Neural progenitor cell (in vitro differentiated cells): Measurements from ENCODE around the gene SLC1A6. TPM values are rescaled to one million over a fixed set of nuclear protein-coding genes. Genes with fewer than 3 reads are reported as not detected.

Source experiments
- DNase-seq: peaks from one replicate; pipeline ENCODE4 v3.0.0-alpha.2; 2016; ENCODE audit warnings: low spot score
- H2AFZ ChIP-seq: fragments of 200-600 bp; sonication (generic); replicated peaks from 2 replicates; pipeline ENCODE4 v1.6.1; 2016; ENCODE audit warnings: antibody characterized with exemption
- H3F3A ChIP-seq: fragments of 200-600 bp; sonication (generic); 2 replicates; pipeline ENCODE4 v1.6.1; 2016; ENCODE audit warnings: antibody characterized with exemption, low read depth
- H3K27ac ChIP-seq: fragments of 200-600 bp; sonication (generic); 2 replicates; pipeline ENCODE4 v1.5.1; 2016; ENCODE audit warnings: mild to moderate bottlenecking
- H3K27me3 ChIP-seq: fragments of 200-600 bp; sonication (generic); 2 replicates; pipeline ENCODE4 v1.6.1; 2016; ENCODE audit warnings: mild to moderate bottlenecking, moderate library complexity
- H3K36me3 ChIP-seq: fragments of 200-600 bp; sonication (generic); 2 replicates; pipeline ENCODE4 v1.5.1; 2016
- H3K4me1 ChIP-seq: fragments of 200-600 bp; sonication (generic); 2 replicates; pipeline ENCODE4 v1.6.1; 2016; ENCODE audit warnings: mixed run types
- H3K4me2 ChIP-seq: fragments of 200-600 bp; sonication (generic); 2 replicates; pipeline ENCODE4 v1.6.1; 2016
- H3K4me3 ChIP-seq: fragments of 200-600 bp; sonication (generic); 2 replicates; pipeline ENCODE4 v1.5.1; 2016
- H3K79me2 ChIP-seq: fragments of 200-600 bp; sonication (generic); 2 replicates; pipeline ENCODE4 v1.6.1; 2016; ENCODE audit warnings: low read depth
- H3K9ac ChIP-seq: fragments of 200-600 bp; sonication (generic); 2 replicates; pipeline ENCODE4 v1.6.1; 2016
- H3K9me3 ChIP-seq: fragments of 200-600 bp; sonication (generic); 2 replicates; pipeline ENCODE4 v1.5.1; 2016; ENCODE audit warnings: low read depth
- H4K20me1 ChIP-seq: fragments of 200-600 bp; sonication (generic); 2 replicates; pipeline ENCODE4 v1.6.1; 2016; ENCODE audit warnings: low read depth
- H3K27ac Mint-ChIP-seq: 3 replicates; pipeline ENCODE4 v1.8.0; 2021; ENCODE audit warnings: mixed read lengths
- H3K27me3 Mint-ChIP-seq: 2 replicates; pipeline ENCODE4 v1.8.0; 2022; ENCODE audit warnings: low read depth, mild to moderate bottlenecking, inconsistent platforms, moderate library complexity, mixed read lengths; ENCODE audit not compliant: insufficient read depth
- H3K36me3 Mint-ChIP-seq: 3 replicates; pipeline ENCODE4 v1.8.0; 2021; ENCODE audit warnings: mixed read lengths
- H3K4me1 Mint-ChIP-seq: 3 replicates; pipeline ENCODE4 v1.8.0; 2021; ENCODE audit warnings: mixed read lengths
- H3K4me3 Mint-ChIP-seq: 3 replicates; pipeline ENCODE4 v1.8.0; 2021; ENCODE audit warnings: mild to moderate bottlenecking, moderate library complexity, mixed read lengths
- H3K9me3 Mint-ChIP-seq: 3 replicates; pipeline ENCODE4 v1.8.0; 2020; ENCODE audit warnings: mixed read lengths
- CTCF ChIP-seq: fragments of 200-600 bp; sonication (generic); IDR thresholded peaks from 2 replicates; pipeline ENCODE4 v1.5.1; 2017; ENCODE audit warnings: antibody characterized with exemption, mild to moderate bottlenecking
- EZH2 ChIP-seq: fragments of 200-600 bp; sonication (generic); IDR thresholded peaks from 2 replicates; pipeline ENCODE4 v1.6.1; 2017; ENCODE audit warnings: antibody characterized with exemption, mild to moderate bottlenecking, moderate library complexity
- EZH2phosphoT487 ChIP-seq: fragments of 200-600 bp; sonication (generic); IDR thresholded peaks from 2 replicates; pipeline ENCODE4 v1.6.1; 2017; ENCODE audit warnings: antibody characterized with exemption
- total RNA-seq: library from RNA; depleted of rRNA; stranded (reverse); fragments of >200 nt; gene quantifications from 2 replicates; pipeline ENCODE4 v1.2.3, GENCODE V29; 2015; ENCODE audit warnings: low replicate concordance

The SLC1A6 gene
- total RNA-seq, 1 donor from 2014 or later, result 15.0 TPM

DNA sequence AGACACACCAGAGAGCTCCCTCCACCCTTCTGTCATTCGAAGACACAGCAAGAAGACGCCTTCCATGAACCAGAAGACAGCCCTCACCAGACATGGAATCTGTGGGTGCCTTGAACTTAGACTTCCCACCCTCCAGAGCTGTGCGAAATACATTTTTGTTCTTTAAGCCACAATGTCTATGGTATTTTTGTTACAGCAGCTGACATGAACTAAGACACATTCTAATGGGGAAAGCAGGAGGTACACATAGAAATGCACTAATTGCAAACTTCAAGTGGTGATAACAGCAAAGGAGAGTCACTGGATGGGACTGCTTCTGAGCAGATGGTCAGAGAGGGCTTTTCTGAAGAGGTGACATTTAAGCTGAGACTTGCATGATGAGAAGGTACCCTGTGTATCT, 22.2 kb downstream of the SLC1A6 start:
- no peaks in the 10 kb centered on the region for H3K27me3 ChIP-seq
- Mint-ChIP-seq H3K4me3 (no peak overlapping the region), H3K9me3 (peaks cover 5% of the 10 kb centered on the region), H3K27ac (no peak overlapping the region), H3K36me3 (peaks cover 7% of the 10 kb centered on the region), H3K4me1 (no peaks in the 10 kb centered on the region), H3K27me3 (peaks cover 2% of the 10 kb centered on the region)
- H3K4me2 ChIP-seq, result no peak overlapping the region
- no peaks in the 10 kb centered on the region for H3K9me3 ChIP-seq
- no peak overlapping the region for H3K27ac ChIP-seq
- H4K20me1 ChIP-seq, result no peaks in the 10 kb centered on the region
- H3K36me3 ChIP-seq, result peaks cover 7% of the 10 kb centered on the region
- no peaks in the 10 kb centered on the region for H3K4me1 ChIP-seq
- H3K9ac ChIP-seq, result no peak overlapping the region
- TF ChIP-seq EZH2, result no peak
- no peak for TF ChIP-seq EZH2phosphoT487
- TF ChIP-seq CTCF, result no peak
- no peak overlapping the region for H2AFZ ChIP-seq
- DNase-seq, result no peak
- no peaks in the 10 kb centered on the region for H3K79me2 ChIP-seq
- no peaks in the 10 kb centered on the region for H3F3A ChIP-seq
- no peak overlapping the region for H3K4me3 ChIP-seq

DNA sequence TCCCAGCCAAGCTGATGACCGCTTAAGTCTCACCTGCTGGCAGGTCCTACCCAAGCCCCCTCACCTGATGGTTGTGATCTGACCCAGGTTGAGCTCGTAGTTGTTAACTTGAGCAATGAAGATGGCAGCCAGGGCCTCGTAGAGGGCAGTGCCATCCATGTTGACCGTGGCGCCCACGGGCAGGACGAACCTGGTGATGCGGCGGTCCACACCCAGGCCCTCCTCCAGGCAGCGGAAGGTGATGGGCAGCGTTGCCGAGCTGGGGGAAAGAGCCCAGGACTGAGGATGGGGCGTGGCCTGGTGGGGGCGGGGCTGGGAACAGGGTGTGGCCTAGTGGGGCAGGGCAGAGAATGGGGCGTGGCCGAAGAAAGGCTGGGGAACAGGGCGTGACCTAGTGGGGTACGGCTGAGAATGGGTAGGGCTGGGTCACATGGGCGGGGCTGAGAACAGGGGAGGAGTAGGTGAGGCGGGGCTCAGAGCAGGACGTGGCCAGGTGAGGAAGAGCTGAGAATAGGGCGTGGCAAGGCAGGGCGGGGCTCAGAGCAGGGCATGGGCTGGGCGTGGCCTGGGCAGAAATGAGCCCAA, 25.5 kb downstream of the SLC1A6 start:
- Histone ChIP-seq H3K27me3 (no peaks in the 10 kb centered on the region), H3K9ac (no peak overlapping the region), H3K4me3 (no peak overlapping the region), H3K9me3 (no peaks in the 10 kb centered on the region), H3K79me2 (no peaks in the 10 kb centered on the region), H3K27ac (no peak overlapping the region), H3K4me1 (no peaks in the 10 kb centered on the region), H3K4me2 (no peak overlapping the region), H2AFZ (no peak overlapping the region), H4K20me1 (no peaks in the 10 kb centered on the region), H3K36me3 (no peaks in the 10 kb centered on the region), H3F3A (no peaks in the 10 kb centered on the region)
- peaks cover 5% of the 10 kb centered on the region for H3K9me3 Mint-ChIP-seq
- H3K4me3 Mint-ChIP-seq, result no peak overlapping the region
- no peak for DNase-seq
- TF ChIP-seq EZH2 (no peak), EZH2phosphoT487 (no peak), CTCF (no peak)
- H3K27ac Mint-ChIP-seq, result no peak overlapping the region
- no peaks in the 10 kb centered on the region for H3K4me1 Mint-ChIP-seq
- H3K36me3 Mint-ChIP-seq, result no peaks in the 10 kb centered on the region
- H3K27me3 Mint-ChIP-seq, result no peaks in the 10 kb centered on the region

DNA sequence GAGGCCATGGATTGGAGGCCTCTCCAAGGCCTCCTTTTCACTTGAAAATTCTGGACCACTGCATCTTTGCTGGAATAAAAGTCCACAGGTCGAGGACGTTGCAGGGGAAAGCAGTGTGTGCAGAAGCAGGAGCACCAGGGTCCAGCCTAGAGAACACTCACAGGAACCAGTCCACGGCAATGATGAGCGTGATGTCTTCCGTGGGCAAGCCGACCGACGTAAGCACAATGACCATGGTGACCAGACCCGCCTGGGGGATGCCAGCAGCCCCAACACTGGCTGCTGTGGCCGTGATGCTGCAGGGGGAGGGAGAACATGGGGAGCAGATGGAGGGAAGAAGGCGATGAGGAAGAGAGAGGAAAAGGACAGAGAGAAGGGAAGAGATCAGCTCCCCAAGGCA, 26.9 kb downstream of the SLC1A6 start:
- H3K4me3 Mint-ChIP-seq, result no peak overlapping the region

More for the DNA sequence above, 26.9 kb downstream of the SLC1A6 start:
- H3K4me1 Mint-ChIP-seq, result no peaks in the 10 kb centered on the region
- Histone ChIP-seq H3K4me2 (no peak overlapping the region), H3K27ac (no peak overlapping the region), H3F3A (no peaks in the 10 kb centered on the region), H3K4me3 (no peak overlapping the region), H4K20me1 (no peaks in the 10 kb centered on the region), H3K79me2 (no peaks in the 10 kb centered on the region), H3K36me3 (no peaks in the 10 kb centered on the region), H3K27me3 (no peaks in the 10 kb centered on the region), H3K9me3 (no peaks in the 10 kb centered on the region), H3K4me1 (no peaks in the 10 kb centered on the region), H3K9ac (no peak overlapping the region), H2AFZ (no peak overlapping the region)
- peaks cover 5% of the 10 kb centered on the region for H3K9me3 Mint-ChIP-seq
- no peak overlapping the region for H3K27ac Mint-ChIP-seq
- no peak for DNase-seq
- H3K36me3 Mint-ChIP-seq, result no peaks in the 10 kb centered on the region
- TF ChIP-seq EZH2 (no peak), CTCF (no peak)
- H3K27me3 Mint-ChIP-seq, result no peaks in the 10 kb centered on the region
